ENCODE results near the gene ZNF544.

- no peak for TF ChIP-seq CREB5 (CRISPR knock-in tag; IDR thresholded peaks at IDR 0.05; ENCODE audit: low read depth)
- no peak for TF ChIP-seq ZFP3 (CRISPR knock-in tag; IDR thresholded peaks at IDR 0.05)
- TF ChIP-seq SNAI2 (CRISPR knock-in tag; IDR thresholded peaks at IDR 0.05), result no peak
- TF ChIP-seq PATZ1 (CRISPR knock-in tag; IDR thresholded peaks at IDR 0.05; ENCODE audit: borderline replicate concordance), result no peak
These were observed 49.2 kb downstream of the ZNF544 start for GRCh38 chr19:58277748-58278540.

Measured in SK-N-SH treated with all-trans-retinoic acid at 6 μM for 48 hours (cell line).